Thyroid gland (tissue), 4 donors: ENCODE measurements around the gene CPN2. TPM values are rescaled to one million over a fixed set of nuclear protein-coding genes. Genes with fewer than 3 reads are reported as not detected.

Source experiments
- DNase-seq, 2 donors: peaks; one replicate each; pipeline ENCODE4 v3.0.0-alpha.2; 2019
- H3K27ac ChIP-seq, 3 donors: fragments of 200-600 bp; sonication (generic); 1 replicate in 2 of 3; 2 replicates in 1 of 3; pipeline ENCODE4 v1.5.1; 2016 to 2019; ENCODE audit warnings: mild to moderate bottlenecking in 1 of 3, moderate library complexity in 1 of 3
- H3K27me3 ChIP-seq: fragments of 200-600 bp; sonication (generic); one replicate; pipeline ENCODE4 v1.5.1; 2019
- H3K36me3 ChIP-seq, 2 donors: fragments of 200-600 bp; sonication (generic); one replicate each; pipeline ENCODE4 v1.5.1; 2016 to 2019
- H3K4me1 ChIP-seq, 2 donors: fragments of 200-600 bp; sonication (generic); one replicate each; pipeline ENCODE4 v1.5.1; 2017 to 2019
- H3K4me3 ChIP-seq, 3 donors: fragments of 200-600 bp; sonication (generic); replicated peaks in 1 of 3; 1 replicate in 2 of 3; 2 replicates in 1 of 3; pipeline ENCODE4 v1.5.1; 2016; ENCODE audit warnings: mild to moderate bottlenecking in 1 of 3
- H3K9me3 ChIP-seq: fragments of 200-600 bp; sonication (generic); one replicate; pipeline ENCODE4 v1.5.1; 2017
- CTCF ChIP-seq, 6 experiments: fragments of 200-600 bp in 3 of 6; fragments of 450-650 bp in 3 of 6; sonication (generic) in 3 of 6; IDR thresholded peaks; one replicate each; pipeline ENCODE4 v1.5.1; 2016 to 2019; ENCODE audit warnings: antibody characterized with exemption in 6 of 6, mild to moderate bottlenecking in 2 of 6, inconsistent platforms in 1 of 6, moderate library complexity in 1 of 6
- POLR2A ChIP-seq, 2 donors: fragments of 450-650 bp; IDR thresholded peaks; one replicate each; pipeline ENCODE4 v1.6.1; 2017; ENCODE audit warnings: antibody characterized with exemption in 2 of 2, mild to moderate bottlenecking in 2 of 2, moderate library complexity in 1 of 2
- WGBS, 2 donors: methylation state at CpG; one replicate each; pipeline ENCODE4 v1.1.5; 2017; 5-methylcytosine and 5-hydroxymethylcytosine counted together
- intact Hi-C: fragments of 100-400 bp; cut with DNase I; formaldehyde crosslinking; loops from one replicate; pipeline ENCODE4 v1.15.1; 2023
- total RNA-seq, 4 donors: library from RNA; depleted of rRNA; stranded (reverse); fragments of >200 nt; gene quantifications; one replicate each; pipeline ENCODE4 v1.2.3, GENCODE V29; 2016

Gene CPN2
- total RNA-seq, 4 donors from 2014 or later: not detected

GRCh38 chr3:194328942-194329582 is 22.1 kb downstream of the CPN2 start:
- TF ChIP-seq CTCF (IDR thresholded peaks at IDR 0.05) (no peak), POLR2A (IDR thresholded peaks at IDR 0.05) (no peak)
- H3K27ac ChIP-seq: peak overlapping the region in 1 of 3 donors; percentile 63
- intact Hi-C loops: no loop called here
- H3K4me1 ChIP-seq: peaks cover 15 to 32% of the 10 kb centered on the region in 2 donors
- no peak overlapping the region for H3K4me3 ChIP-seq
- H3K27me3 ChIP-seq: no peaks in the 10 kb centered on the region
- H3K9me3 ChIP-seq: no peaks in the 10 kb centered on the region
- WGBS, 2 donors: 87 to 95% methylated on average over 14 of the region's 14 CpGs
- no peak for DNase-seq
- no peaks in the 10 kb centered on the region for H3K36me3 ChIP-seq

GRCh38 chr3:194328053-194328657 is 23.0 kb downstream of the CPN2 start:
- H3K27ac ChIP-seq: no peak overlapping the region
- H3K36me3 ChIP-seq: no peaks in the 10 kb centered on the region
- TF ChIP-seq POLR2A (IDR thresholded peaks at IDR 0.05): no peak
- H3K4me1 ChIP-seq: peaks cover 15 to 27% of the 10 kb centered on the region in 2 donors
- no peaks in the 10 kb centered on the region for H3K27me3 ChIP-seq
- no peaks in the 10 kb centered on the region for H3K9me3 ChIP-seq
- H3K4me3 ChIP-seq: no peak overlapping the region
- DNase-seq: peak; percentile 45 to 56
- intact Hi-C loops: no loop called here
- WGBS, 2 donors: 68 to 74% methylated on average over 20 to 27 of the region's 27 CpGs

- 90 to 94% methylated on average over 5 of the region's 5 CpGs for WGBS, 2 donors
Measured at GRCh38 chr3:194327218-194328052, 23.7 kb downstream of the CPN2 start.

GRCh38 chr3:194326968-194327217 is 24.2 kb downstream of the CPN2 start:
- intact Hi-C loops: no loop called here
- Histone ChIP-seq H3K27me3 (no peaks in the 10 kb centered on the region), H3K4me1 (peaks cover 20 to 32% of the 10 kb centered on the region in 2 donors), H3K27ac (no peak overlapping the region), H3K4me3 (no peak overlapping the region), H3K36me3 (no peaks in the 10 kb centered on the region), H3K9me3 (no peaks in the 10 kb centered on the region)
- TF ChIP-seq POLR2A (IDR thresholded peaks at IDR 0.05) (no peak), CTCF (IDR thresholded peaks at IDR 0.05) (no peak)
- WGBS, 2 donors: 76 to 95% methylated on average over 2 of the region's 2 CpGs
- no peak for DNase-seq

More at GRCh38 chr3:194327218-194328052, 23.7 kb downstream of the CPN2 start:
- Histone ChIP-seq H3K27me3 (no peaks in the 10 kb centered on the region), H3K4me1 (peaks cover 15 to 28% of the 10 kb centered on the region in 2 donors), H3K36me3 (no peaks in the 10 kb centered on the region), H3K27ac (no peak overlapping the region), H3K4me3 (no peak overlapping the region), H3K9me3 (no peaks in the 10 kb centered on the region)
- DNase-seq: no peak
- intact Hi-C loops: no loop called here
- TF ChIP-seq CTCF (IDR thresholded peaks at IDR 0.05) (no peak), POLR2A (IDR thresholded peaks at IDR 0.05) (no peak)

GRCh38 chr3:194326192-194326967 is 24.7 kb downstream of the CPN2 start:
- no peak overlapping the region for H3K4me3 ChIP-seq
- H3K36me3 ChIP-seq: no peaks in the 10 kb centered on the region
- intact Hi-C loops: no loop called here
- no peaks in the 10 kb centered on the region for H3K27me3 ChIP-seq
- peaks cover 24 to 33% of the 10 kb centered on the region in 2 donors for H3K4me1 ChIP-seq
- DNase-seq: no peak
- no peak overlapping the region for H3K27ac ChIP-seq
- no peak for TF ChIP-seq CTCF (IDR thresholded peaks at IDR 0.05)
- TF ChIP-seq POLR2A (IDR thresholded peaks at IDR 0.05): no peak
- no peaks in the 10 kb centered on the region for H3K9me3 ChIP-seq
- WGBS, 2 donors: 73 to 74% methylated on average over 15 of the region's 15 CpGs
